Non-pigmented ciliary epithelial cell (primary cell): ENCODE results near the gene SMCO1.
A peak's percentile ranks its signal among the peaks of the same experiment; 100 is the strongest.
"Not testable (repeated sequence)": the region's sequence is repeated elsewhere in the genome, so short reads cannot be mapped to it uniquely, and the experiment has no call there.

ENCODE experiments used
- DNase-seq: peaks from one replicate; pipeline ENCODE4 v3.0.0-alpha.2; 2010; ENCODE audit warnings: low read depth

SMCO1 gene

DNA sequence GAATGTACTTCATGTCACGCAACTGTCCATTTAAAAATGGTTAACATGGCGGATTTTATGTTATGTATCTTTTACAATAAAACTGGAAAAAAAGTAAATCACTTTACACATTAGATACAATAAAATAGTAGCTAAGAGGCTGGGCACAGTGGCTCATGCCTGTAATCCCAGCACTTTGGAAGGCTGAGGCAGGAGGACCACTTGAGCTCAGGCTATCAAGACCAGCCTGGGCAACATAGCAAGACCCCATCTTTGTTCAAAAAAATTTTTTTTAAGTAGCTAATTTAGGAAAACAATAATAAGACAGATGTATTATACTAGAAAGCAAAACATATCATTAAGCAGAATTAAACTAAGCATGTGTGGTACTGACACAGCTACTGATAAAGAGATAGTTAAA, 23.1 kb downstream of the SMCO1 start:
- DNase-seq, result no peak

DNA sequence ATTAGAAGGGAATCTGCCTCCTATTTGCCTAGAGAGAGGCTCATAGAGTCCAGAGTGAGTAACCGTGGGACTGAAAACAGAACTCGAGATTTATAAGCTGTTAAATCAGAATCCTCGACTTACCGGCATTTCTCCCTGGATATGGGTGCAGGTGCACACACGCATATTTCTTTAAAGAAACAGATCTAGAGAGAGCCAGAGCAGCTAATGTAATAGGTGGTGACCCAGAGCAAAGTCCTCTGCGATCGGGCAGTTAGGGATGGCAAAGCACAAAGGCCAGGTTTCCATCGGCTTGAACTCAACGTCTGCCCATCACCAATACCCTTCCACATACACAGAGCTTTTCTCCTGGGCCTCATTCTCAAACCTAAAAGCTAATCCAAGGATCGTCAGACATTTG, 25.4 kb downstream of the SMCO1 start:
- DNase-seq, result no peak

DNA sequence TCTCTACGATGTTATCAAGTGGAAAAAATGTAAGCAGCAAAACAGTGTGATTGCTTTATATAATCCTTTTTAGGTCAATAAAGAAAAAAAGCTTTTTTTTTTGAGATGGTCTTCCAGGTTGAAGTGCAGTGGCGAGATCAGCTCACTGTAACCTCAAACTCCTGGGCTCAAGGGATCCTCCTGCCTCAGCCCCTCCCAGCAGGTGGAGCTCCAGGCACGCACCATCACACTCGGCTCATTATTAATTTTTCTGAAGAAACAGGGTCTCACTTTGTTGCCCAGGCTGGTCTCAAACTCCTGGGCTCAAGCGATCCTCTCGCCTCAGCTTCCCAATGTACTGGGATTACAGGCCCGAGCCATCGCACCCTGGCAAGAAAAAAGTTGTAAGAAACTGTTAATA, 28.9 kb downstream of the SMCO1 start:
- no peak for DNase-seq

DNA sequence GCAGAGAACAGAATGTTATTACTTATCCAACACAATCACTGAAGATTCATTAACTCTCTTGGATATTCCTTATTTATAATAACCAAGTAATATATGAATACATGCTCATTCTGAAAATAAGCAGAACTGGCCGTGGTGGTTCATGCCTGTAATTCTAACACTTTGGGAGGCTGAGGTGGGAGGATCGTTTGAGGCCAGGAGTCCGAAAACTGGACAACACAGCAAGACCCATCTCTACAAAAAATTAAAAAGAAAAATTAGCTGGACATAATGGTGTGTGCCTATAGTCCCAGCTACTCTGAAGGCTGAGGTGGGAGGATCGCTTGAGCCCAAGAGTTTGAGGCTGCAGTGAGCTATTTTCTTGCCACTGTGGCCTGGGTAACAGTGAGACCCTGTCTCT, 37.5 kb downstream of the SMCO1 start:
- no peak for DNase-seq

DNA sequence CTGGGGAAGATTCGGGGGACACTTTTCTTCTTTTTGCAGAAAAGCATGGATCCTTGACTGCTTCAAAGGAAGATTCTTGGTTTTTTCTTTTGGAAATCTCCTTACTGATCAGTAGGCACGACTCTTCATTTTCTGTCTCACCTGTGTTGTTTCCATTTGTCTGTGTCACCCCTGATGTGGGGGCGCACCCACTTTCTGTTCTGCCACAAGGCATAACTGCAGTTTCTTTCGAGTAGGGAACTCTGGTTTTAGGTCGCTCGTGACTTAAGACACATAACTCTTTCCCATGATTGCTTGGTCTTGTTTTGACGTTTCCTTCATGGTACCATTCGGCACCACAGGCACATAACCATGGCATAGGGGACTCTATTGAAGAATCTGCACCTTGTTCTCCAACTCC, 42.9 kb downstream of the SMCO1 start:
- DNase-seq, result no peak

DNA sequence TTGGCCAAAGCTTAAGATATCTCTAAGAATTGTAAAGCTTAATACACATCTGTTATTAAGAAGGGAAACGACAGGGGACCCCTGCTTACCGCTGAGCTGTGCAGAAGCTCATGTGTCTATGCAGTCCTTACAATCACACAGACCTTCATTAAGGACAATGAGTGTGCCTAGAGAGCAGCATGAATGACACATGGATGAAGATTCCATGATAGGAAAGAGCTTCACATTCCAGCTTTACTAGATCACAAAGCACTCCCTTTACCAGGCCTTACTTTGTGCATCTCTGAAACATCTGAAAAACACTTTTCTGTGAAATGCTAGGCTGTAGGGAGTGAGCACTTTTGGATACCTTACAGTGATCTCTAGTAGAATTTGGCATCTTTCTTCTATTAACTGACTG, 43.6 kb downstream of the SMCO1 start:
- peak; percentile 24 for DNase-seq

DNA sequence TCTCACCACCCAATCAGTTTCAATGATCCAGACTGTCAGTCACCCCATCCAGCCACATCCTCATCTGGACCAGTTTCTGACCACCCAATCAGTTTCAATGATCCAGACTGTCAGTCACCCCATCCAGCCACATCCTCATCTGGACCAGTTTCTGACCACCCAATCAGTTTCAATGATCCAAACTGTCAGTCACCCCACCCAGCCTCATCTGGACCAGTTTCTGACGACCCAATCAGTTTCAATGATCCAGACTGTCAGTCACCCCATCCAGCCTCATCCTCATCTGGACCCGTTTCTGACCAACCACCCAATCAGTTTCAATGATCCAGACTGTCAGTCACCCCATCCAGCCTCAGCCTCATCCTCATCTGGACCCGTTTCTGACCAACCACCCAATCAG, 45.0 kb downstream of the SMCO1 start:
- not testable (repeated sequence) for DNase-seq

DNA sequence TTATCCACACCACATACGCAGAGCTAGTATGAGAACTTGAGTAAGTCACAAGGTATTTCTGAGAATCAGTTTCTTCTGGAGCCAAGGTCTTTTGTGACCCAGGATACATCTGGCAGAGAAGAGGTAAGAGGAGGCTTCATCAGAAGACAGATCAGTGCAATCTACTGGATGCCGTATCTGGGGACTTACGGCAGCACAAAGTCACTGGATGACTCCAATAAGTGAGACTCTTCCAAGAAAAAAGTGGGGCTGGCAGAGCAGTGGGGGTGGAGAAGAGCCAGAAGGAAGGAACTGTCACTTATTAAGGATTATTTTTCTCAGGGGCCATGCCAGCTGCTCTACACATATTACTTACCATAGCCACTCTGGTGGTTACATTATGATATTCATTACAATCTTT, 51.3 kb downstream of the SMCO1 start:
- no peak for DNase-seq

DNA sequence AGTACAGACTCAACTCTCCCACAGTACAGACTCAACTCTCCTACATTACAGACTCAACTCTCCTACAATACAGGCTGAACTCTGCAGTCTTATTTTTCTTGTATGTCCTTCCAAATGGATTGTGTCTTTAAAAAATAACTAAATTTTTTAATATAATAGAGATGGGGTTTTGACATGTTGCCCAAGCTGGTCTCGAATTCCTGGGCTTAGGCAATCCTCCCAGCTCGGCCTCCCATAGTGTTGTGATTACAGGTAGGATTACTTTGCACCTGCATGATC, 51.7 kb downstream of the SMCO1 start:
- DNase-seq, result no peak

DNA sequence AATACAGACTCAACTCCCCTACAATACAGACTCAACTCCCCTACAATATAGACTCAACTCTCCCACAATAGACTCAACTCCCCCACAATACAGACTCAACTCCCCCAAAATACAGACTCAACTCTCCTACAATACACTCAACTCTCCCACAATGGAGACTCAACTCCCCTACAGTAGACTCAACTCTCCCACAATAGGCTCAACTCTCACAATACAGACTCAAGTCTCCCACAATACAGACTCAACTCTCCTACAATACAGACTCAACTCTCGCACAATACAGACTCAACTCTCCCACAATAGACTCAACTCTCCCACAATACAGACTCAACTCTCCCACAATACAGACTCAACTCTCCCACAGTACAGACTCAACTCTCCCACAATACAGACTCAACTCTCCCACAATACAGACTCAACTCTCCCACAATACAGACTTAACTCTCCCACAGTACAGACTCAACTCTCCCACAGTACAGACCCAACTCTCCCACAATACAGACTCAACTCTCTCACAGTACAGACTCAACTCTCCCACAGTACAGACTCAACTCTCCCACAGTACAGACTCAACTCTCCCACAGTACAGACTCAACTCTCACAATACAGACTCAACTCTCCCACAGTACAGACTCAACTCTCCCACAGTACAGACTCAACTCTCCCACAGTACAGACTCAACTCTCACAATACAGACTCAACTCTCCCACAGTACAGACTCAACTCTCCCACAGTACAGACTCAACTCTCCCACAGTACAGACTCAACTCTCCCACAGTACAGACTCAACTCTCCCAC, 52.3 kb downstream of the SMCO1 start:
- not testable (repeated sequence) for DNase-seq

DNA sequence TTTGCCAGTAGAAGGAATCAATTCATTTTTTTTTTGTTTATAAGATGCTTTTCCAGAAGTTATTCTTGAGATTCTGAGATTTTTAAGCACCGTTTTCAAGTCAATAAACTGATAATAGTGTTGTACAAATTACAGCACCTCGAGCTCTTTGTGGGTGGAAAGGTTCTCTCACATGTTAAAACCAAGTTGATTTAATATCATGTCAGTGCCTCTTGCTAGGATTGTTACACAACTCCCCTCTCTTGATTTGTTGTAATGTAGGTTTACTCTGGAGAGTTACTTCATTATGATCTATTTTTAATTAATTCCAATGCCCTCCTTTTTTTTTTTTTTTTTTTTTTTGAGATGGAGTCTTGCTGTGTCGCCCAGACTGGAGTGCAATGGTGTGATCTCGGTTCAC, 57.1 kb downstream of the SMCO1 start:
- DNase-seq, result no peak

DNA sequence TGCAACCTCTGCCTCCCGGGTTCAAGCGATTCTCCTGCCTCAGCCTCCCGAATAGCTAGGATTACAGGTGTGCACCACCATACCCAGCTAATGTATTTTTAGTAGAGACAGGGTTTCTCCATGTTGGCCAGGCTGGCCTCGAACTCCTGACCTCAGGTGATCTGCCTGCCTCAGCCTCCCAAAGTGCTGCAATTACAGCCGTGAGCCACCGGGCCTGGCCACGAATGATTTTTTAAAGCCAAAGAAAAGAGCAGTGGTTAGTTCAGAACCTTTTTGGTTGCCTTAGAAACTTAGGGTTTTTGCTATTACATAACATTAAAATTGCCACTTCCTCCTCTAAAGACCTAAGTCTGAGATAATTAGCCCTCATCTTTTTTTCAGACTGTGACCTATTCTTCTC, 57.7 kb downstream of the SMCO1 start:
- not testable (repeated sequence) for DNase-seq
